GM21423 (cell line): ENCODE results near the gene P2RX7.

Experiments used
- ATAC-seq: cut with Tn5 transposase; IDR thresholded peaks from one replicate; pipeline ENCODE4 v1.9.1; 2021; ENCODE audit warnings: mild to moderate bottlenecking, moderate library complexity; ENCODE audit not compliant: unreplicated experiment

The P2RX7 gene

GRCh38 chr12:121110211-121110940, 22.3 kb upstream of the P2RX7 start:
- ATAC-seq: peak; percentile 76

- no peak for ATAC-seq
These were observed 21.0 kb upstream of the P2RX7 start for GRCh38 chr12:121111684-121112083.

GRCh38 chr12:121112496-121112895, 20.2 kb upstream of the P2RX7 start:
- no peak for ATAC-seq

GRCh38 chr12:121113057-121113456, 19.6 kb upstream of the P2RX7 start:
- no peak for ATAC-seq

- no peak for ATAC-seq
These were observed 18.5 kb upstream of the P2RX7 start for GRCh38 chr12:121114019-121114639.

- no peak for ATAC-seq
These were observed 17.9 kb upstream of the P2RX7 start for GRCh38 chr12:121114806-121115205.

- no peak for ATAC-seq
These were observed 17.1 kb upstream of the P2RX7 start for GRCh38 chr12:121115530-121115929.

GRCh38 chr12:121116318-121117225, 16.1 kb upstream of the P2RX7 start:
- no peak for ATAC-seq

GRCh38 chr12:121117226-121117777, 15.4 kb upstream of the P2RX7 start:
- no peak for ATAC-seq

- no peak for ATAC-seq
These were observed 12.4 kb upstream of the P2RX7 start for GRCh38 chr12:121120323-121120722.

GRCh38 chr12:121120989-121121755, 11.5 kb upstream of the P2RX7 start:
- ATAC-seq: no peak

GRCh38 chr12:121121805-121122204, 10.9 kb upstream of the P2RX7 start:
- ATAC-seq: no peak

GRCh38 chr12:121123488-121123887, 9.2 kb upstream of the P2RX7 start:
- ATAC-seq: no peak

GRCh38 chr12:121124402-121125109, 8.1 kb upstream of the P2RX7 start:
- no peak for ATAC-seq

- no peak for ATAC-seq
These were observed 5.2 kb upstream of the P2RX7 start for GRCh38 chr12:121127501-121127900.

GRCh38 chr12:121128908-121129810, 3.5 kb upstream of the P2RX7 start:
- ATAC-seq: peak; percentile 72

GRCh38 chr12:121129811-121130147, 2.9 kb upstream of the P2RX7 start:
- no peak for ATAC-seq

GRCh38 chr12:121130866-121131373, 1.8 kb upstream of the P2RX7 start:
- ATAC-seq: no peak

- no peak for ATAC-seq
These were observed 735 bp upstream of the P2RX7 start for GRCh38 chr12:121131941-121132341.
